H1 (cell line): Measurements from ENCODE around the gene NDUFA12. TPM values are rescaled to one million over a fixed set of nuclear protein-coding genes. Genes with fewer than 3 reads are reported as not detected.

ENCODE experiments used
- CTCF ChIA-PET: fragments of 300-600 bp; sonication (Branson Sonifier 250); formaldehyde crosslinking; loops from one replicate; lab custom pipeline; 2021; ENCODE audit not compliant: partially characterized antibody; lab: Charles Lee
- POLR2A ChIA-PET: fragments of 300-600 bp; sonication (Branson Sonifier 250); formaldehyde crosslinking; loops from one replicate; lab custom pipeline; 2021; ENCODE audit warnings: inconsistent platforms; ENCODE audit not compliant: partially characterized antibody; lab: Charles Lee
- DNase-seq, 2 experiments: peaks; one replicate each; pipeline versions ENCODE4 v3.0.0 to v3.0.0-alpha.2; 2010 to 2022; ENCODE audit warnings: low spot score in 2 of 2, low read depth in 1 of 2, mixed read lengths in 1 of 2
- FAIRE-seq: peaks from 2 replicates; lab custom pipeline; 2011; peaks lifted over from hg19 to GRCh38; lab: Jason Lieb, UNC
- H2AFZ ChIP-seq: 2 replicates; pipeline ENCODE4 v1.8.1; 2012; ENCODE audit warnings: low read length, inconsistent platforms
- H2AK5ac ChIP-seq: 2 replicates; pipeline ENCODE4 v1.6.1; 2013; ENCODE audit warnings: low read depth, low read length
- H2BK120ac ChIP-seq: replicated peaks from 2 replicates; pipeline ENCODE3; 2013; ENCODE audit warnings: low read depth, low read length, inconsistent platforms
- H2BK12ac ChIP-seq: 2 replicates; pipeline ENCODE4 v1.6.1; 2013; ENCODE audit warnings: low read depth, low read length
- H2BK15ac ChIP-seq: 2 replicates; pipeline ENCODE4 v1.6.1; 2013; ENCODE audit warnings: low read length
- H2BK20ac ChIP-seq: 2 replicates; pipeline ENCODE4 v1.6.1; 2013; ENCODE audit warnings: low read length
- H2BK5ac ChIP-seq: 2 replicates; pipeline ENCODE4 v1.6.1; 2013; ENCODE audit warnings: low read depth, low read length
- H3K14ac ChIP-seq: 2 replicates; pipeline ENCODE4 v1.6.1; 2013; ENCODE audit warnings: inconsistent platforms; ENCODE audit not compliant: insufficient read length
- H3K18ac ChIP-seq: 2 replicates; pipeline ENCODE4 v1.6.1; 2013; ENCODE audit warnings: low read length; ENCODE audit errors: extremely low read depth
- H3K23ac ChIP-seq: 2 replicates; pipeline ENCODE4 v1.6.1; 2013; ENCODE audit warnings: inconsistent platforms; ENCODE audit not compliant: insufficient read length
- H3K23me2 ChIP-seq: 2 replicates; pipeline ENCODE4 v1.6.1; 2013; ENCODE audit warnings: low read depth, low read length
- H3K27ac ChIP-seq: 2 replicates; pipeline ENCODE4 v1.6.1; 2011; ENCODE audit warnings: low read depth, low read length, inconsistent platforms
- H3K27me3 ChIP-seq, 4 experiments: replicated peaks in 1 of 4; 1 replicate in 1 of 4; 2 replicates in 3 of 4; pipeline versions ENCODE4 v1.6.1 to v1.8.1; 2011 to 2013; ENCODE audit warnings: low read length in 3 of 4, mild to moderate bottlenecking in 3 of 4, inconsistent platforms in 2 of 4, mixed read lengths in 2 of 4, moderate library complexity in 1 of 4; ENCODE audit not compliant: control insufficient read depth in 3 of 4, insufficient read depth in 3 of 4; ENCODE audit errors: extremely low read depth in 1 of 4
- H3K36me3 ChIP-seq, 4 experiments: 2 replicates each; pipeline versions ENCODE4 v1.6.1 to v1.8.1; 2011 to 2013; ENCODE audit warnings: mild to moderate bottlenecking in 4 of 4, low read length in 3 of 4, moderate library complexity in 2 of 4, control low read depth in 1 of 4, inconsistent platforms in 1 of 4; ENCODE audit not compliant: insufficient read depth in 4 of 4, control insufficient read depth in 2 of 4
- H3K4ac ChIP-seq: replicated peaks from 2 replicates; pipeline ENCODE3; 2013; ENCODE audit warnings: low read length, low read depth, mixed read lengths, inconsistent platforms; ENCODE audit not compliant: insufficient read length
- H3K4me1 ChIP-seq, 4 experiments: replicated peaks in 1 of 4; 1 replicate in 1 of 4; 2 replicates in 3 of 4; pipeline versions ENCODE4 v1.6.1 to v1.8.1; 2011 to 2013; ENCODE audit warnings: low read length in 3 of 4, inconsistent platforms in 2 of 4, mixed read lengths in 1 of 4; ENCODE audit not compliant: insufficient read depth in 4 of 4, control insufficient read depth in 3 of 4
- H3K4me2 ChIP-seq, 2 experiments: 2 replicates each; pipeline versions ENCODE4 v1.6.1 to v1.8.1; 2011 to 2013; ENCODE audit warnings: low read depth in 2 of 2, low read length in 2 of 2, control low read depth in 1 of 2, inconsistent platforms in 1 of 2, mild to moderate bottlenecking in 1 of 2; ENCODE audit not compliant: insufficient read depth in 1 of 2
- H3K4me3 ChIP-seq, 4 experiments: fragments of 200-600, 300-600 bp in 1 of 4; sonication (generic), shearing (Covaris generic), sonication (Bioruptor Twin) in 1 of 4; 2 replicates each; pipeline versions ENCODE4 v1.5.1 to v1.8.1; 2011 to 2016; ENCODE audit warnings: low read length in 4 of 4, low read depth in 3 of 4, control low read depth in 2 of 4, inconsistent platforms in 2 of 4, mild to moderate bottlenecking in 2 of 4, mixed read lengths in 1 of 4, moderate library complexity in 1 of 4; ENCODE audit not compliant: insufficient read depth in 2 of 4; ENCODE audit errors: extremely low read depth in 1 of 4
- H3K56ac ChIP-seq: replicated peaks from 2 replicates; pipeline ENCODE3; 2013; ENCODE audit warnings: low read depth, mild to moderate bottlenecking, mixed read lengths, low read length, inconsistent platforms; ENCODE audit not compliant: insufficient read length
- H3K79me1 ChIP-seq: 2 replicates; pipeline ENCODE4 v1.6.1; 2013; ENCODE audit warnings: low read depth, low read length, control low read depth
- H3K79me2 ChIP-seq, 2 experiments: 2 replicates each; pipeline versions ENCODE4 v1.6.1 to v1.8.1; 2012 to 2013; ENCODE audit warnings: low read length in 2 of 2, mild to moderate bottlenecking in 2 of 2, inconsistent platforms in 1 of 2; ENCODE audit not compliant: insufficient read depth in 2 of 2, control insufficient read depth in 1 of 2
- H3K9ac ChIP-seq, 4 experiments: replicated peaks in 1 of 4; 1 replicate in 1 of 4; 2 replicates in 3 of 4; pipeline versions ENCODE4 v1.6.1 to v1.8.1; 2011 to 2013; ENCODE audit warnings: low read depth in 3 of 4, low read length in 3 of 4, control low read depth in 2 of 4, mild to moderate bottlenecking in 2 of 4, moderate library complexity in 2 of 4, inconsistent platforms in 1 of 4; ENCODE audit errors: extremely low read depth in 1 of 4
- H3K9me3 ChIP-seq, 2 experiments: 2 replicates each; pipeline versions ENCODE4 v1.6.1 to v1.8.1; 2012 to 2013; ENCODE audit warnings: mild to moderate bottlenecking in 2 of 2, moderate library complexity in 2 of 2, control low read depth in 1 of 2, inconsistent platforms in 1 of 2, low read depth in 1 of 2, low read length in 1 of 2, mixed read lengths in 1 of 2; ENCODE audit not compliant: insufficient read depth in 2 of 2
- H4K20me1 ChIP-seq, 2 experiments: replicated peaks in 1 of 2; 2 replicates each; pipeline versions ENCODE3 to v1.8.1; 2011 to 2013; ENCODE audit warnings: inconsistent platforms in 2 of 2, low read length in 2 of 2, mild to moderate bottlenecking in 1 of 2; ENCODE audit not compliant: insufficient read depth in 2 of 2, control insufficient read depth in 1 of 2
- H4K5ac ChIP-seq: 2 replicates; pipeline ENCODE4 v1.6.1; 2013; ENCODE audit warnings: low read length, low read depth, mixed read lengths, inconsistent platforms; ENCODE audit not compliant: insufficient read length
- H4K8ac ChIP-seq: 2 replicates; pipeline ENCODE4 v1.8.0; 2013; ENCODE audit warnings: mild to moderate bottlenecking, moderate library complexity, low read length, inconsistent platforms; ENCODE audit not compliant: insufficient read depth; ENCODE audit errors: extremely low read depth
- H4K91ac ChIP-seq: replicated peaks from 2 replicates; pipeline ENCODE3; 2013; ENCODE audit warnings: low read length, mixed read lengths, inconsistent platforms; ENCODE audit not compliant: insufficient read length
- NANOG ChIP-seq: IDR thresholded peaks from 2 replicates; pipeline ENCODE4 v1.6.1; 2011; ENCODE audit warnings: low read length, low read depth, mild to moderate bottlenecking, inconsistent platforms; ENCODE audit not compliant: insufficient read depth, poor library complexity, severe bottlenecking
- POLR2AphosphoS5 ChIP-seq: IDR thresholded peaks from 2 replicates; pipeline ENCODE4 v1.6.1; 2011; ENCODE audit warnings: low read depth, low read length
- TAF1 ChIP-seq: IDR thresholded peaks from 2 replicates; pipeline ENCODE4 v1.6.1; 2011; ENCODE audit warnings: mild to moderate bottlenecking, low read depth, low read length
- TBP ChIP-seq: IDR thresholded peaks from 2 replicates; pipeline ENCODE4 v1.6.1; 2011; ENCODE audit warnings: low read depth, low read length, improper control_type of control experiment
- WGBS, 2 experiments: shearing (Covaris generic) in 1 of 2; methylation state at CpG; one replicate each; pipeline versions ENCODE4 v1.1.6 to v1.1.7; 2013 to 2015; ENCODE audit warnings: low lambda C conversion rate in 2 of 2, mixed read lengths in 2 of 2, inconsistent platforms in 1 of 2, low coverage in 1 of 2, missing lambda C conversion rate in 1 of 2; ENCODE audit not compliant: insufficient replicate concordance in 2 of 2, insufficient coverage in 1 of 2, insufficient read length in 1 of 2; ENCODE audit errors: extremely low coverage in 1 of 2, missing lambda C conversion rate in 1 of 2; 5-methylcytosine and 5-hydroxymethylcytosine counted together
- polyA plus RNA-seq, 7 experiments: library from polyadenylated mRNA; depleted of rRNA in 3 of 7; stranded (reverse) in 5 of 7; unstranded in 2 of 7; fragments of >200 nt in 5 of 7; fragments of 200-250 nt in 2 of 7; gene quantifications; 1 replicate in 5 of 7; 2 replicates in 1 of 7; 4 replicates in 1 of 7; pipeline versions ENCODE4 v1.2.1 to v1.2.3, GENCODE V29; 2011 to 2013; ENCODE audit warnings: missing spikeins in 2 of 7, mixed read lengths in 2 of 7
- total RNA-seq: library from RNA; stranded (reverse); fragmentation: NEBNext Ultra II Directional; extraction: Animal tissue kit (Norgen Biotek cat#: 25700); gene quantifications from 2 replicates; pipeline ENCODE4 v1.2.1, GENCODE V29; 2021

Gene NDUFA12
- total and polyA plus RNA-seq, 2 of the 8 experiments (the other 6 are each of a cell fraction or from before 2014, with no cell fraction given): 98.1 to 157 TPM

GRCh38 chr12:94977766-94978468 is 25.6 kb downstream of the NDUFA12 start:
- Histone ChIP-seq H4K20me1 (peaks cover 0 to 2% of the 10 kb centered on the region in 2 experiments), H3K56ac (no peak overlapping the region), H2BK120ac (no peak overlapping the region), H4K5ac (no peak overlapping the region), H4K91ac (no peak overlapping the region), H3K79me1 (no peaks in the 10 kb centered on the region), H3K4me2 (no peak overlapping the region), H2AK5ac (no peak overlapping the region), H3K79me2 (no peaks in the 10 kb centered on the region; a peak in 1 of 4 replicates), H2BK12ac (no peak overlapping the region), H3K9me3 (no peaks in the 10 kb centered on the region), H2AFZ (no peak overlapping the region), H3K4ac (no peak overlapping the region), H2BK20ac (no peak overlapping the region), H3K9ac (no peak overlapping the region), H2BK5ac (no peak overlapping the region), H3K36me3 (no peaks in the 10 kb centered on the region), H3K14ac (no peak overlapping the region), H3K23ac (no peak overlapping the region), H3K4me1 (no peaks in the 10 kb centered on the region), H3K4me3 (no peak overlapping the region), H4K8ac (no peak overlapping the region), H3K23me2 (no peaks in the 10 kb centered on the region), H3K18ac (no peak overlapping the region), H2BK15ac (no peak overlapping the region), H3K27me3 (no peaks in the 10 kb centered on the region), H3K27ac (no peak overlapping the region)
- 89% methylated on average over 4 of the region's 4 CpGs; no CpG with 5 or more reads in 1 of the 2 experiments for WGBS, 2 experiments
- FAIRE-seq (no peak), DNase-seq (no peak)
- ChIA-PET POLR2A (no interaction called here), CTCF (interaction anchor here (1.0 kb wide), 1 partner anchor 18 kb away, joined by 3 read pairs; no protein-coding TSS in a partner anchor)
- no peak for TF ChIP-seq POLR2AphosphoS5
- TF ChIP-seq TBP: no peak
- no peak for TF ChIP-seq TAF1
- no peak for TF ChIP-seq NANOG
